SIG-M5 (cell line): ENCODE data around the gene PUS10.
"Not testable (repeated sequence)": the region's sequence is repeated elsewhere in the genome, so short reads cannot be mapped to it uniquely, and the experiment has no call there.

Experiments
- DNase-seq: peaks from one replicate; lab custom pipeline; 2025; lab: John Stamatoyannopoulos, UW

PUS10 gene

GRCh38 chr2:60926741-60927552, 91.1 kb downstream of the PUS10 start:
- peak; percentile 61 for DNase-seq

- no peak for DNase-seq
Measured at GRCh38 chr2:60925994-60926740, 91.9 kb downstream of the PUS10 start.

- no peak for DNase-seq
Measured at GRCh38 chr2:60907329-60907728, 110.7 kb downstream of the PUS10 start.

- DNase-seq = no peak
Measured at GRCh38 chr2:60906395-60906794, 111.7 kb downstream of the PUS10 start.

- DNase-seq = not testable (repeated sequence)
Measured at GRCh38 chr2:60905867-60906266, 112.2 kb downstream of the PUS10 start.

- not testable (repeated sequence) for DNase-seq
Measured at GRCh38 chr2:60901296-60901695, 116.8 kb downstream of the PUS10 start.

- DNase-seq = no peak
Measured at GRCh38 chr2:60899892-60900249, 118.2 kb downstream of the PUS10 start.

- DNase-seq = no peak
Measured at GRCh38 chr2:60899230-60899891, 118.7 kb downstream of the PUS10 start.

GRCh38 chr2:60898567-60898966, 119.5 kb downstream of the PUS10 start:
- no peak for DNase-seq
